HG03520 (cell line): Measurements from ENCODE around the gene SEC14L6.

Experiments
- ATAC-seq: cut with Tn5 transposase; IDR thresholded peaks from one replicate; pipeline ENCODE4 v1.9.1; 2021; ENCODE audit warnings: mild to moderate bottlenecking, moderate library complexity; ENCODE audit not compliant: unreplicated experiment

SEC14L6 gene

GRCh38 chr22:30500628-30501027 lies 45.9 kb downstream of the SEC14L6 start:
- ATAC-seq: no peak

DNA sequence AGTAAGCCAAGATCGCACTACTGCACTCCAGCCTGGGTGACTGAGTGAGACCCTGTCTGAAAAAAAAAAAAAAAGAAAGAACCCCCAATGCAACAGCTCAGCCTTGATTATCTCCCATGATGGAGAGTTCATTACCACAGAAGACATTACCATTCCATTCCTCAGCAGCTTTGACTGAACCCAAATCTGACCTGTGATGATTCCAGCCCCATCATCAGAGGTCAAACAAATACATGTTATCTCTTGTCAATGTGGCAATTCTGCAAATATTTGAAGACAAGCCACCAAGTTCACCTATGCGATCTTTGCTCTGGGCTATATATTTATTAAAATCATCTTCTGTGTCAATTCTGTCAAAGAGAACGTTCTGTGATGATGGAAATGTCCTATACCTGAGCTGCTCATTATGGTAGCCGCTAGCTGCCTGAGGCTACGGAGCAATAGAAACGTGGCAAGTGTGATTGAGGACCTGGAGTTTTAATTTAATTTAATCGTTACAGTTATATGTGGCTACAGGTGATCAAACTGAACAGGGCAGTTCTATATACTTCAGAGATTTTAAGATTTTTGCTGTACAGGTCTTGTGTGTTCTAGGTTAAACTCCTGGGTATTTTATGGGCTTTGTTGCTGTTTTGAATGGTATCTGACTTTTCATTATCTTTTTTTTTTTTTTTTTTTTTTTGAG lies 48.9 kb downstream of the SEC14L6 start:
- no peak for ATAC-seq

- no peak for ATAC-seq
Measured at GRCh38 chr22:30495041-30495784, 51.3 kb downstream of the SEC14L6 start.

- no peak for ATAC-seq
Measured at GRCh38 chr22:30492144-30492543, 54.4 kb downstream of the SEC14L6 start.

DNA sequence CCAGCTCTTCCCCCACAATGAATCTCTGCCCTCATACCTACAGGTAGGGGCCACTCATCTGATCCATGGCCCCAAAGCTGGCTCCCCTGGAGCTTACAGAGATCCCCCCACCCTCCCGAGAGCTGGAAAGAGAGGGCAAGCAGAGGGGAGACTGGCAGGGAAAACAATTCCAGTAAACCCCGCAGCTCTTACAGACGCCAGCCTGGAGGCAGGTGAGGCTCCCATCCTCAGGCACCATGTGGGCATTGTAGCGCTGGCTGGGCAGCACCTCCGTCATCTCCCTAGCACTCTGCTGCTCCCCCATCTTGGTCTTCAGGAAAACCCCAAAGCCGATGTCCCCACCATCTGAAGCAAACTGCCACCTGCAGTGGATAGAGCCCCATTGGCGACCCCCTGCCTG lies 55.2 kb downstream of the SEC14L6 start:
- ATAC-seq: no peak

DNA sequence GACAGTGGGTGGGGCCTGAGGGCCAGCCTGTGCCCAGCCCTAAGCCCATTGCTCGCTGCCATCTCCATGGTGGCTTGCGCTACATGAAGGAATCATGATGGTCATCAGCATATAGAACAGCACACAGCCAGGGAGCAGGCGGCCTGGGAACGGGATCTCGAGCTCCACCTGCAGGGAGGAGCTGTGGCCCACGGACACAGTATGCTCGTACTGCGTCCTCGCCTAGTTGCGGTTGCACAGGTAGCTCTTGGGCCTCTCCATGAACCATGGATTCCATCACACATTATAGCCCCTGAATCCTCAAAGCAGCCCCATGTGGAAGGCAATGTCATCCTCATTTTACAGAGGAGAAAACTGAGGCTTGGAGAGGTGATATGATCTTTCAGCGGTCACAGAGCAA lies 56.1 kb downstream of the SEC14L6 start:
- ATAC-seq: no peak

- no peak for ATAC-seq
Measured at GRCh38 chr22:30488121-30488520, 58.4 kb downstream of the SEC14L6 start.

- no peak for ATAC-seq
Measured at GRCh38 chr22:30486661-30487115, 59.9 kb downstream of the SEC14L6 start.

DNA sequence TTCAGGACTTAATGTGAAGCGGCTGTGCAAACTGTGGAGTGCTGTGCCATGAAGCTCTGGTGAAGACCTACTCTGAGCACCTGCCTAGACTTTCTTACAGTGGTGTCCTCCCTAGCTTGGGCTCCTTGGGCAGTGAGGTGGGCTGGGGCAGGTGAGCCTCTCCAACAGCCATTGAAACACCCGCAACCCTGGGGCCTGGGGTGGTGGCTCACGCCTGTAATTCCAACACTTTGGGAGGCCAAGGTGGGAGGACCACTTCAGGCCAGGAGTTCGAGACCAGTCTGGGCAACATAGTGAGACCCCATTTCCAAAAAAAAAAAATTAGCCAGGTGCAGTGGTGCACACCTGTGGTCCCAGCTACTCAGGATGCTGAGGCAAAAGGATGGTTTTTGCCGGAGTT lies 60.4 kb downstream of the SEC14L6 start:
- no peak for ATAC-seq

GRCh38 chr22:30485362-30485988 lies 61.1 kb downstream of the SEC14L6 start:
- no peak for ATAC-seq

GRCh38 chr22:30483169-30483568 lies 63.4 kb downstream of the SEC14L6 start:
- ATAC-seq: no peak

GRCh38 chr22:30481711-30482110 lies 64.8 kb downstream of the SEC14L6 start:
- ATAC-seq: no peak

DNA sequence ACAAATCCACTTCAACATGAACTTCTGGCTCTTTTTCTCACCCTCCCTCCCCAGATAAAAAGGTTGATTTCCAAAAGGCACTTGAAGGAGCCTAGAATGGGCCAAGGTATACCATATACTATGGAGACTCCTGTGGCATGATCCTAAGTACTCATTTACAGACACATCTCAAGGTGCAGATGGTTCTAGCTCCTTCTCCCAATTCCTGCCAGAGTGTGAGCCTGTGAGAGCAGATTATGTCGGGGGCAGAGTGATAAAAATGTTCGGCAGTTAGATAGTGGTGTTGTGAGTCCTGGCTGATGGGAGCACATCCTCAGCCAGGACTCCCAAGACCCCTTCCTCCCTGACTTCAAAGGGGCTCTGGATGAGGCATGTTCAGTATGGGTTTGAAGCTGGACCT lies 66.6 kb downstream of the SEC14L6 start:
- no peak for ATAC-seq

DNA sequence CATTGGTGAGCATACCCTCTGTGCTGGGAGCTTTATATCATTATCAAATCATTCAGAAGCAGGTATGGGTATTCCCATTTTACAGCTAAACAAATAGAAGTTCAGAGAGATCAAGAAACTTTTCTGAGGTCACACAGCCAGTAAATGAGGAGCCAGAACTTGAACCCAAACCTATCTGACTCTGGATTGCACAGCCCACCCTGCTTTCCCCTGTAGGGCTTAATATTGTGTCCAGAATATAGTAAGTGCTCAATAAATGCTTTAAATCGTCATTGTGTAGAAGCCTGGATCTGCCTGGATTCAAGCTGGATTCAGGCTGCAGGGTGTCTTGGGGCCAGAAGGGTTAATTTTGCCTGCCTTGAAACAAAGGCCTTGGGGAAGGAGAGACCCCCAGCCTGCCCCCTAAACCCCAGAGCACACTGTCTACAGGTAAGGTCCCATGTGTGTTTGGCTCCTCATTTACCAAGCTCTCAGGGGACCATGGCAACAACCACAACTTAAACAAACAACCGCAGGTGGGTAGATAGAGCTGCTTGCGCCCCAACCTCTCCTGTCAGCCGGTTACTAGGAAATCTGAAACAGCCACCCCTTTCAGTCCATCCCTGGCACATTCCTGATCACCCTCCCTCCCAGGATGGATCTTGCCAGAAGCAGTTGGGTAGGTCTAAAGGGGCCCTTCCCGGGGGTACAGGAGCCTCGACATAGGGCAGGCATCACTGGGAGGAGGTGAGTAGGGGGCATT lies 71.7 kb downstream of the SEC14L6 start:
- no peak for ATAC-seq

GRCh38 chr22:30474121-30474520 lies 72.4 kb downstream of the SEC14L6 start:
- no peak for ATAC-seq

DNA sequence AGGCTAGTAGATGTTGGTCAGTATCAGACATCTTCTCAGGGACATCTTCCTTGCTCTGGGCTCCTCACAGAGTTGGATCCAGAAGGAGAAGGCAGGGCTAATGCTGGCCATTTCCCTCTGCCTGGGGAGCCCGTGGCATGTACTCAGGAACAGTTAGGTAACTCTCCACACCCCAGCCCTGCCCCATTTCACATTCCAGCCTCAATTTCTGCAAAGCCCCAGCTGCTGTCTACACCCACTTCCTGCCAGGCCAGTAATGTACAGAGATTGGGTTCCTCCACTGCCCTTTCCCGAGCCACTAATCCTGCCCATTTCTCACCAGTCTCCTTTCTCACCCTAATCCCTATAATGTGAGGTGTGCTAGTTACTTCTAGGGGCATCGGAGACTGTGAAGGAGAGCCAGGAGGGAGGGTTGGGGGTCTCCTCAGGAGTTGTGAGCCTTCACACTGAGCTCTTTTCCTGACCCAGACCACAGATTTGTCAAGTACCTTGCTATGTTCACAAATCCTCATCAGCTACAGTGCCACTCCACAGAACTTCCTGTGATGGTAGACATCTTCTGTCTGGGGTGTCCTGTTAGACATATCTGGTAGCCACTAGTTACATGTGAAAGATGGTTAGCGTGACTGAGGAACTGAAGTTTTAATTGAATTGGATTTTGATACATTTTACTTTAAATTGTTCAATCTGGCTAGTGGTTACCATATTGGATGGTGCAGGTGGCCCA lies 73.4 kb downstream of the SEC14L6 start:
- ATAC-seq: no peak
